GM18520 (cell line): ENCODE results near the gene NME5.
A peak's percentile ranks its signal among the peaks of the same experiment; 100 is the strongest.
"Not testable (repeated sequence)": the region's sequence is repeated elsewhere in the genome, so short reads cannot be mapped to it uniquely, and the experiment has no call there.

Experiments
- ATAC-seq: cut with Tn5 transposase; IDR thresholded peaks from one replicate; pipeline ENCODE4 v1.9.1; 2021; ENCODE audit not compliant: unreplicated experiment

Gene NME5

GRCh38 chr5:138138949-138139780, at the start of gene NME5:
Gene NME5 (minus strand): TSS chr5:138139428. CDS start chr5:138138780, 648 bp downstream.
- no peak for ATAC-seq

- ATAC-seq: no peak
Measured at GRCh38 chr5:138188626-138189025, 49.4 kb upstream of the NME5 start.

GRCh38 chr5:138186002-138186447, 46.8 kb upstream of the NME5 start:
- ATAC-seq: no peak

GRCh38 chr5:138182808-138183207, 43.6 kb upstream of the NME5 start:
- ATAC-seq: no peak

- no peak for ATAC-seq
Measured at GRCh38 chr5:138180841-138181240, 41.6 kb upstream of the NME5 start.

GRCh38 chr5:138180183-138180782, 41.1 kb upstream of the NME5 start:
- no peak for ATAC-seq

- ATAC-seq: no peak
Measured at GRCh38 chr5:138179277-138179857, 40.1 kb upstream of the NME5 start.

GRCh38 chr5:138178516-138179276, 39.5 kb upstream of the NME5 start, which contains the start of the genes BRD8 and KIF20A:
Gene BRD8 (minus strand): TSS chr5:138178630. CDS start chr5:138178614, 16 bp downstream.
Gene KIF20A (plus strand): TSS chr5:138179112. CDS start chr5:138179681, 569 bp downstream.
- peak; percentile 79 for ATAC-seq

GRCh38 chr5:138177941-138178515, 38.8 kb upstream of the NME5 start:
- ATAC-seq: no peak

- ATAC-seq: no peak
Measured at GRCh38 chr5:138170299-138170698, 31.1 kb upstream of the NME5 start.

GRCh38 chr5:138169124-138169523, 29.9 kb upstream of the NME5 start:
- no peak for ATAC-seq

- no peak for ATAC-seq
Measured at GRCh38 chr5:138163721-138164120, 24.5 kb upstream of the NME5 start.

GRCh38 chr5:138160706-138161105, 21.5 kb upstream of the NME5 start:
- ATAC-seq: no peak

GRCh38 chr5:138159666-138160065, 20.4 kb upstream of the NME5 start:
- ATAC-seq: no peak

GRCh38 chr5:138157626-138158025, 18.4 kb upstream of the NME5 start:
- no peak for ATAC-seq

GRCh38 chr5:138155977-138156376, 16.7 kb upstream of the NME5 start:
- not testable (repeated sequence) for ATAC-seq

GRCh38 chr5:138149530-138149929, 10.3 kb upstream of the NME5 start:
- no peak for ATAC-seq

GRCh38 chr5:138148811-138149210, 9.6 kb upstream of the NME5 start:
- no peak for ATAC-seq

GRCh38 chr5:138143578-138143977, 4.3 kb upstream of the NME5 start:
- ATAC-seq: not testable (repeated sequence)

- ATAC-seq: no peak
Measured at GRCh38 chr5:138141734-138142133, 2.5 kb upstream of the NME5 start.

GRCh38 chr5:138140268-138140667, 1.0 kb upstream of the NME5 start:
- no peak for ATAC-seq
